Panc1 (cell line): ENCODE measurements around the gene STXBP5.

ENCODE experiments used
- CTCF ChIP-seq: fragments of 450-650 bp; IDR thresholded peaks from 2 replicates; pipeline ENCODE4 v1.5.1; 2017; ENCODE audit warnings: mild to moderate bottlenecking
- POLR2AphosphoS5 ChIP-seq: IDR thresholded peaks from 2 replicates; pipeline ENCODE4 v1.6.1; 2012; ENCODE audit warnings: mild to moderate bottlenecking, low read depth, low read length, moderate library complexity
- TF ChIP-seq, protein P1 (sequence below), 2 experiments: IDR thresholded peaks; 2 replicates each; pipeline ENCODE4 v1.6.1; 2011 to 2012; ENCODE audit warnings: low read depth in 2 of 2, control low read depth in 1 of 2, low read length in 1 of 2, mild to moderate bottlenecking in 1 of 2, moderate library complexity in 1 of 2; ENCODE audit not compliant: insufficient read depth in 1 of 2

DNA sequence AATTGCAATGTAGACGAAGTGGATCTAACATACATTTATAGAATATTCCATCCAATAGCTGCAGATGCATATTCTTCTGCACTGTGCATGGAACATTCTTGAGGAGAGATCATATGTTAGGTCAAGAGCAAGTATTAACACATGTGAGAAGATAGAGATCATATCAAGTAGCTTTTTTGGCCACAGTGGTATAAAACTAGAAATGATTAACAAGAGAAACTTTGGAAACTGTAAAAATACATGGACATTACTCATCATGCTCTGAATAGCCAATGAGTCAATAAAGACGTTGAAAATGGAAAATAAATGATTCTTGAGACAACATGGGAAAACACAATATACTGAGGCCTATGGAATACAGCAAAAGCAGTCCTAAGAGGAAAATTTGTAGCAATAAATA lies 94.2 kb downstream of the STXBP5 start:
- no peak for TF ChIP-seq CTCF
- no peak for TF ChIP-seq POLR2AphosphoS5
- TF ChIP-seq, protein P1, sequence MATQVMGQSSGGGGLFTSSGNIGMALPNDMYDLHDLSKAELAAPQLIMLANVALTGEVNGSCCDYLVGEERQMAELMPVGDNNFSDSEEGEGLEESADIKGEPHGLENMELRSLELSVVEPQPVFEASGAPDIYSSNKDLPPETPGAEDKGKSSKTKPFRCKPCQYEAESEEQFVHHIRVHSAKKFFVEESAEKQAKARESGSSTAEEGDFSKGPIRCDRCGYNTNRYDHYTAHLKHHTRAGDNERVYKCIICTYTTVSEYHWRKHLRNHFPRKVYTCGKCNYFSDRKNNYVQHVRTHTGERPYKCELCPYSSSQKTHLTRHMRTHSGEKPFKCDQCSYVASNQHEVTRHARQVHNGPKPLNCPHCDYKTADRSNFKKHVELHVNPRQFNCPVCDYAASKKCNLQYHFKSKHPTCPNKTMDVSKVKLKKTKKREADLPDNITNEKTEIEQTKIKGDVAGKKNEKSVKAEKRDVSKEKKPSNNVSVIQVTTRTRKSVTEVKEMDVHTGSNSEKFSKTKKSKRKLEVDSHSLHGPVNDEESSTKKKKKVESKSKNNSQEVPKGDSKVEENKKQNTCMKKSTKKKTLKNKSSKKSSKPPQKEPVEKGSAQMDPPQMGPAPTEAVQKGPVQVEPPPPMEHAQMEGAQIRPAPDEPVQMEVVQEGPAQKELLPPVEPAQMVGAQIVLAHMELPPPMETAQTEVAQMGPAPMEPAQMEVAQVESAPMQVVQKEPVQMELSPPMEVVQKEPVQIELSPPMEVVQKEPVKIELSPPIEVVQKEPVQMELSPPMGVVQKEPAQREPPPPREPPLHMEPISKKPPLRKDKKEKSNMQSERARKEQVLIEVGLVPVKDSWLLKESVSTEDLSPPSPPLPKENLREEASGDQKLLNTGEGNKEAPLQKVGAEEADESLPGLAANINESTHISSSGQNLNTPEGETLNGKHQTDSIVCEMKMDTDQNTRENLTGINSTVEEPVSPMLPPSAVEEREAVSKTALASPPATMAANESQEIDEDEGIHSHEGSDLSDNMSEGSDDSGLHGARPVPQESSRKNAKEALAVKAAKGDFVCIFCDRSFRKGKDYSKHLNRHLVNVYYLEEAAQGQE (IDR thresholded peaks at IDR 0.05; ENCODE audit: insufficient read depth in 1 of 2, low read depth in 2 of 2, low read length in 1 of 2) = no peak
